Glomerular visceral epithelial cell (primary cell): ENCODE data around the gene DCAF8L2.
"Not testable (repeated sequence)": the region's sequence is repeated elsewhere in the genome, so short reads cannot be mapped to it uniquely, and the experiment has no call there.

ENCODE experiments used
- DNase-seq: peaks from one replicate; pipeline ENCODE4 v3.0.0-alpha.2; 2016; ENCODE audit errors: extremely low spot score

Gene DCAF8L2

DNA sequence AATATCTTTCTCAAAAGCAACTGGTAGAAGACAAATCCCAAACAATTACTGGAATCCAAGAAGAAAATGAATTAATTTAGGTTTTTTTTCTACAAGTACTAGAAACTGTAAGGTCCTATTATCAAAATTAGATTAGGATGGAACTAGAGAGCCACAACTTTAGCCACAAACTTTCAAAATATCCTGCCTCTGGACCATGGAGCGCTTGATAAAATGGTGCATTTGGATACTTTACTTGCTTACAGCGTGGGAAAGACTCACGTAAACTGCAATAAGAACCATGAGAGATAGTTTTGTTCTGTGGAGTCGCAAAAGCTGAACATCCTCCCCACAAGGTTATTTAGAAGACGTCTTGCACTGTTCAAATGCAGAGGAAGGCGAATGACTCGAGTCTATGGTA is at the start of gene DCAF8L2:
Gene DCAF8L2 (plus strand): TSS at position 301 of the 400 bp plus-strand sequence. CDS start 156,552 bp downstream, outside the sequence.
- DNase-seq, result no peak

DNA sequence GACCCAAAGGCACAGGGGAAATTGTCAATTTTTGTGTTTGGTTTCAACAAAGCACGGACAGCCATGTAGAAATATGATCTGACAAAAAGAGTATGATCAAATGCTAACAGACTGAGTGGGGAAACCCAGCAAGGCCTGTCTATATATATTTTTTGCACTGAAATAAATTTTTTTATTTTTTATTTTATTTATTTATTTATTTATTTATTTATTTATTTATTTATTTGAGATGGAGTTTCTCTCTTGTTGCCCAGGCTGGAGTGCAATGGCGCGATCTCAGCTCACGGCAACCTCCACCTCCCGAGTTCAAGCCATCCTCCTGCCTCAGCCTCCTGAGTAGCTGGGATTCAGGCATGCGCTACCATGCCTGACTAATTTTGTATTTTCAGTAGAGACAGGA is 49.0 kb upstream of the DCAF8L2 start:
- not testable (repeated sequence) for DNase-seq

DNA sequence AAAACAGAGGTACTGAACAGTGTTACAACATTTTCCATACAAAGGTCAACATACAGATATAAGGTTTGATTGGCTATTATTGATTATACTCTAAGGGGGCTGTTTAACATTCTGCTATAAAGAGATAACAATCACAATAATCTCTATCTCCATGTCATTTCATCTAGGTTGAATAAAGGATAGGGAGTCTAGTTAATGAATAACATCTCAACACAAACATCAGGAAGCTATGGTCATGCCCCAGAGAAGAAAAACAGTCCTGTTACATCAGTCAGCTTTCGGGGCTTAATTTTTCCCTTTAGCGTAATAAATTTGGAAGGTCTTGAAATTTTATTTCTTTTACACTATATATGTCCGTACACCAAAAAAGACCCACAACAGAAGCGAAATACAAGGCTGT is 41.5 kb upstream of the DCAF8L2 start:
- no peak for DNase-seq

DNA sequence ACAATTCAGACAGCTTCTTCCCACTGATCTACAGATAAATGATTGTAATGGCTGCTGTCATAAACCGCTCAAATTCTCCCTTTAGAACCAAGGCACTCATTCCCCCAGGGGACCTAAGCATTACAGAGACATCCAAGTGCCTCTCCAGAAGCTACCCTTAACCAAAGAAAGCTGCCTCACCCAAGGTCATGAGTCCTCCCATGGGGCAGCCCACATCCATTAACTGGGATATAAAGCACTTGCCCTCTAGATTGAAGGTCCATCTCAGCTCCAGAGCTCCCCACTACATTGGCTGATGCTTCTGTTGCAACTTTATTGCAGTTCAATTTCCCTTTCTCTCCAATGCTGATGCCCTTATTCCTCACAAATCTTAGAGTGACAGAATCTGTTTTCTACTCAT is 40.5 kb upstream of the DCAF8L2 start:
- no peak for DNase-seq

DNA sequence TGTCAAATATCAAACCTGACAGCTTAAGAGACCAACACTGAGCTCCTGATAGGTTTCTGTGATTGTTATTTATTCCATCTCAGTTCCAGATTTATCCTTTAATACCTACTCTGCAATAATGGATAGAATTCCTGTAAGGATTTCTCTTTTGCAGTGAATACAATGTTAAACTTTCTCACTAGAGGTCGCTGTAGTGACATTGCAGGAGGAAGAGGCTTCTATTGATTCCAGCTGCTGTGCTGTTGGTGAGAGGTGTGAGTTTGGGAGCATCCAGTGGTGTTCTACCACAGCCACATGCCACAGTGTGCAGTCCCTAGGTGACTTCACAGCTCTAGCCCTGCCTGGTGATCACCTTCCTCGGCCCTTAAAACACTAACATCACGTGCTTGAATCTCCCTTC is 34.6 kb upstream of the DCAF8L2 start:
- DNase-seq, result peak; percentile 21

DNA sequence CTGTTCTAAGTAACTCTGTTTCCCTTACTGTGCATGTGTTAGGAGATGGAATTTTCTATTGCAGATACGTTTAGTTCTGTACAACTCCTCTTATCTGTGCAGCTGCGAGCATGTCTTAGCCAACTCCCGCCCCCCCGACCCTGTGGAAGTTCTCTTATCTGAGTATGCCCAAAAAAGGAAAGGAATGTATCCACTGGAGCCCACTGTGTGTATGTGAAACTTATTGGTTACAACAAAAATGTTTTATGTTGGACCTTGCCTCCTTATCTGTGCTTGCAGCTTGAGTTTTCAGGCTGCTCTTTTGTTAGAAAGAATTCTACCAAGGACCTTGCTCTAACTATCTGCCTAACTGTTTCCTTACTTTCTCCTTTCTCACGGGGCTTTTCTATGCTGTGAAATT is 24.2 kb upstream of the DCAF8L2 start:
- DNase-seq, result no peak

DNA sequence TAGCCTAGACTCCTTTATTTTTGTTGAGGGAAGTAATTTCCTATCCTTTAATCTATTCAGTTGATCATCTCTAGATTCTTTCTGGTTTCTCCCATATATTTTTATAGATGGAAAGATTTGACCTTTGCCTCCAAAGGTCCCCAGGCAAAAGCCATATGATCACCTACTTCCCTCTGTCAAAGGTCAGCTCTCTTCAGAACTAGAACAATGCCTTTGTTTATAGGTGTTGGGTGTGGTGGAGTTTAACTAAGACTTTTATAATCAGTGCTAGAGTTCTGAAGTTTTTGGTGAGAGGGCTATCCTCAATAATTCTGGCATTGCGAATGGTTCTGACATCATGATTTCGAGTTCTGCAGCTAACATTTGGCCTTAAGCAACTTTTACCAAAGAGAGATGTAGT is 19.0 kb upstream of the DCAF8L2 start:
- no peak for DNase-seq

DNA sequence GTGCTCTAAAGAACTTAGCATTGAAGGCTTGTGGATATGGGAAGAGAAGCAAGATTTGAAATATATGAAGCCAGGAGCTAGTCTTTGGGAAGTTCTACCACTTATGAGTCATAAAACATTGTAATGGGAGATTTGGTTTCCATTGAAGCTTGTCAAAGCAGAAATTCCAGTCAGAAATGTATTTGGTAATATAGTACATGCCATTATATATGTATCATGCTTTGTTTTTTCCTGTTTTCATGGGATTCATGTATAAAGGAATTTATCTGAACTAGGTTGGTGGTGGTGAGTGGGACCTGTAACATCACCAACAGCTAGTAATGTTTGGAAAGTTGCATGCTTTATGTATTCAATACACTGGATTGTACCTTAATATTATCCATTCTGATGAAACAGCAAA is 14.6 kb upstream of the DCAF8L2 start:
- peak; percentile 10 for DNase-seq

DNA sequence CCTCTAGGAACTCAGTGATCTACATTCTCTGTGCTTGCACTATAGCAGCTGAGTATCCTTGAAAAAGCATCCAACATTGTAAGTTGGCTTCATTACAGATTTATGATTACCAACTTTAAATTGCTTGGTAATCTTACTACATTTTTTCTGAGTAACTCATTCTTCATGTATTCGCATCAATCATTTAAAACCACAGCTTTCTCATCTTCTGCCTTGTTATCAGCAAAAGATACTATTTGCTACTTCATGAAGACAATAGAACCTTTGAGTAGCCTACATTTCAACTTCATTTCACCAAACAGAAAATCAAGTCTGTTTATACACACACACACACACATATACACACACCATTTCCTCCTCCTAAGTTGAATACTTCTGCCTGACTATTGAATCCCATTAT is 6.2 kb upstream of the DCAF8L2 start:
- no peak for DNase-seq

DNA sequence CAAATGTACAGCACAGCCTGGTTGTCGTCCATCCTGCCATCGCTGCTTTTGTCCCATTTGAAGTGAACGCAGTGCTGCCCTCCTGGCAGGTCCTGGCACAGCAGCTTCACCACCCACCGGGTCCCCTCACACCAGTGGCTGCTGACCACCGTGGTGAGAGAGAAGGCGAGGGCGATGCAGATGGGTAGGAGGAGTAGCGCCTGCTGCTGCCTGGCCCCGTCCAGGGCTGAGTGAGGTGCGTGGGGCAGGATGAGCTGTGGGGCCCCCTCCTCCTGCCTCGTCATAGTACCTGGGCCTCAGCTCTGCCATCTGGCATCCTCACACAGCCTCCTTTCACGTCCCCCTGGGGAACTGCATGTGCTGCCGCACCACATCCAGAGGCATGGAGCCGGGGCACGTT is 1.8 kb downstream of the DCAF8L2 start:
- no peak for DNase-seq

DNA sequence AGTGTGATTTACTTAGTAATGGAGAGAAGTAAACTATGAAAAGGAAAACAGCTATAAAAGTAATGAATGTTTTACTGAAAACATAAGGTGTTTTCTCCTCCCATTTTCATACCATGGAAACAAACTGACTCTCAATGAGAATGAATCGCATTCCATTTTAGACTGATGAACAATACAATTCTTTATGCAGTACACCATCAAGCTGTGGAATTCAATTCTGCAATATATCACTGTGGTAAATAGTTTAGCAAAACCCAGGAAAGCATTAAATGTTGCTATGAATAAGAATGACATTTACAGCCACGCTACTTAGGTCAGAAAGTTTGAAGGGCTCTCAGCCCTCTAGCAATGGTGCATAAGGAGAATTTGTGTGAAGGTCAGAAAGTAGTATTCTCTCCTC is 7.4 kb downstream of the DCAF8L2 start:
- no peak for DNase-seq

DNA sequence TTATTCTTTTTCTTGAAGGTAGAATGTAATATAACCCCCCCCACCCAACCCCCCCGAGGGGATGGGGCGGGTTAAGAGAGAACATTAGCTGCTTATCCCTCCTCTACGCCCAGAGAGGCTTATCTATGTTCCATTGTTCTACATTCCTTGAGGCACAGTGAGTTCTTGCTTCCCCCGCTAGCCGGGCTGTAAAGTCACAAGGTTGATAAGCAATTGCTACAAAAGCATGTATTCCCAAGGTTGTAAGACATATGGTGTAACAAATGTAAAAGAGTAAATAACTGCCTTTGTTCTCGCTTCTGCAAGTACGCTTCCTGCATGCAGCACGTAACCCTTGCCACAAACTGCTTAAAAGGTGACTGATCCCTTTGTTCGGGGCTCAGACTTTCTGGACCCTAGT is 8.2 kb downstream of the DCAF8L2 start:
- DNase-seq, result no peak

DNA sequence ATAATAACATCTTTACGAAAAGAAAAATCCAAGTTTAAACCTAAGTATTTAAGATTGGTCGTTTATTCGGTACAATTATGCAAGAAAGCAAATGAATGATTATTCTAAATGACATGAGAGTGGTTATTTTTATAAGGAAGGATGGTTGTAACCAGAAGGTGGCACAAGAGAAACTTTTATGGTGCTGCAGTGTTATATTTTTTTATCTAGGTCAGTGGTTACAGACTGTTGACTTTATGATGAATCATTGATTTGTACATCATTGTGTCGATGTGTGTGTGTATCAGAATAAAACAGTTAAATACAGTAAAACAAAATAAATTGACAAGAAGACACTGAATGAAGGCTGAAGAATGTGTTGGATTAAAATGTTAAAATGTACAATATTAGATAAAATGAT is 9.8 kb downstream of the DCAF8L2 start:
- peak; percentile 18 for DNase-seq

DNA sequence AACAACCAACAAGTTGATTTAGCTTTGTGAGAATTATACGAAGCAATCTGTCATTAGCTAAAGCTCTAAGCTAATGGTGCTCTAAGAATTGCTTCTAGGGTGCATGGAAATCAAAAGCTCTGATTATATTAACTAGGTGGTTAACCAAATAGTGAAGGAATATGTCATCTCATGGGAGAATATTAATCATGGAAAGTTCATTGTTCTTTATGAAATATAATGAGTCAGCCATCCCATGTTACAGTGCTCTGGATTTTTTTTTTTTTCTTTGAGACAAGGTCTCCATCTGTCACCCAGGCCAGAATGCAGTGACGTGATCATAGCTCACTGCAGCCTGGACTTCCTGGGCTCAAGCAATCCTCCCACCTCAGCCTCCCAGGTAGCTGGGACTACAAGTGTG is 10.5 kb downstream of the DCAF8L2 start:
- DNase-seq, result peak; percentile 2

DNA sequence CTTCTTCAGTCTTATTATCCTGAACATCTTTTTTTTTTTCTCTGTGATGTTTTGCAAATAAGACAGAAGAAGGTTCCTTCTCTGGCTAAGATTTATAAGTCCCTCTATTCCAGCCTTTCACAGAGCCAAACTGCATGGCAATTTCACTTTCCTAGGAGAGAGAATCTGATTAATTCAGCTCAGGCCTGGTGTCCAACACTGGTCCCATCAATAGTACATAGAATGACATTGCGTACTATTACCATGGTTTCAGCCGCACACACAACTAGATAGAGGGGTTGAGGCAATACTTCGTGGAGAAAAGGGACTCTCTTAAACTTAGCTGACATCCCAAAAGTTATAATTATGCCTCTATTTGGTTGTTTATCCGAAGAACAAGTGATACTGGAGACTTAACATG is 18.5 kb downstream of the DCAF8L2 start:
- DNase-seq, result no peak

DNA sequence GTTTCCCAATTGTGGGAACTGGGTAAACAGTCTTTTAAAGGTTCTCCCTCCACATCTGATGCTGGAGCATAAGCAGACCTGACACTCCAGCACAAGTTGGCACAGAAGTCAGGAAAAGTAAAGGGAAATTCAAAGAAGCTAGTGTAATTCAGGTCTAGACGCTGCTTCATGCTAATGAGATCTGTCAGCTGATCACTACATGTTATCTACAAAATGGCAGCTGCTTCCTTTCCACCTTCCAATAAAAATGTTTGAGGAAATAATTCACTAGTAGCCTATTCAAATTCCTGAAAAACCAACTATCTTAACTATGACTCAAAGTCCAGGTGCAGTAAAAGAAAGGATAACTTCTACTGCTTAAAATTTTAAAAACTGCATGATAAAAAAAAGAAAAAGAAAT is 29.3 kb downstream of the DCAF8L2 start:
- no peak for DNase-seq

DNA sequence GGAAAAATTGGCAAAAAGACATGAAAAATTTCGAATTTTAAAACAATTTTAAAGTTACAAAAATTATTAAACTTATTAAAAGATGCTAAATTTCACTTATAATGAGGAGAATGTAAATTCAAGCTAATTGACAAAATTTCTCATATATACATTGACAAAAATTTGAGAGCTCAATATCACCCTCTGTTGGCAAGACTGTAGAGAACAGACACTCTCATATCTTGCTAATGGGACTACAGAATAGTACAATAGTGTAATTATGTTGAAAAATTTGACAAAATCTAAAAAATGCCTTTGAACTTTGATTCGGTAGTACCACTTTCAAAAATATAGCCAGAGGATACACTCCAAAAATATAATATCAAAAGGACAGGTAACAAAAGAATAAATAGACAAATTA is 29.8 kb downstream of the DCAF8L2 start:
- peak; percentile 4 for DNase-seq

DNA sequence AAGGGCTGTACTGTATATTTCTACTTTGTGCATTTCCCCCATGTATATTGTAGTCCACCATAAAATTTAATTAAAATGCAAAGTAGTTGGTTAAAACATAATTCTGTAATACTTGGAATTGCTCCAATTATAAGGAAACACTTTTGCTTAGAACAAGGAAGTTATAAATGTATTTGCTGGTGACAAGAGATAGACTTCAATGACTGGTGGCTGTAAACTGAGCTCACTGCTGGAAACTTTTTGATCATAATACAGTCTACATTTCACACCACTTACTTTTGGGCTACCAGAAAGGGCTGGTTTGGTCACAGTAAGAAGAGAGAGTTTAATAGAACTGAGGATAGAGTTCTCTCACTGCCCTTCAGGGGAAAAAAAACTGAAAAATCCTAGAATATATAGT is 32.7 kb downstream of the DCAF8L2 start:
- no peak for DNase-seq

DNA sequence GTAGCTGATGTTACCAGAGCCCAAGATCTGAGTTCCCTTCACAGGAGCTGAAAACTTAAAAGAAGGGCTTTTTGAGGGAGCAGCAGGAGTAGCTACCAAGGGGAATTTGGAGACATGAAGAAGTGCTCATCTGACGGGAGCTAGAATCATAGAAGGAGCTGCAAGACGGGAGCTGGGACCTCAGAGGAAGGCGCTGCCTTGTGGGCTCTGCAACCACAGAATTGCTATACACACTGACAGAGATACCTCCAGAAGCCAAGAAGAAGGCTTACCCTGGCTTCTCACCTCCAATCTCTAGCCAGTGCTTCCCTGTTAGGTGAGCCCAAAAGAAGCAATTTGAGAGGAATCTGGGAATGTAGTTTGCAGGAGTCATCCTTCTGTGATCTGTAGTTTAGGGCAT is 35.9 kb downstream of the DCAF8L2 start:
- no peak for DNase-seq

DNA sequence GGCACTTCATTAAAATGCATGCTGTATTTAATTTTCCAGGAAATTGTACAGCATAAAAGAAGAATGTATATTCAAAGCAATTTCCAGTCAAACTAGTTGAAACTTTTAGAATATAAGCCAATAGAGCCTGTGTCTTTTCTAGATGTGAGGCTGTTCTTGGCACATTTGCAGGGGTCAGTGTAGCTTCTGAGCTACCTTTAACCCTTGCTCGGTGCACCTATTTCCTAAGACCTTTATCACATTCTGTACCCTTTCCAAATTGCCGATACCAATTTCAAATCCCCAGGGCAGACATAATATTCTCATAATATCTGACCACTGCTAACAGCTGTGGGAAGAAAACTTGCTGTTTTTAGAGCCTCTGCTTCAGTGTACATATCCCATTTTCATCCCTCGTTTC is 43.2 kb downstream of the DCAF8L2 start:
- no peak for DNase-seq

DNA sequence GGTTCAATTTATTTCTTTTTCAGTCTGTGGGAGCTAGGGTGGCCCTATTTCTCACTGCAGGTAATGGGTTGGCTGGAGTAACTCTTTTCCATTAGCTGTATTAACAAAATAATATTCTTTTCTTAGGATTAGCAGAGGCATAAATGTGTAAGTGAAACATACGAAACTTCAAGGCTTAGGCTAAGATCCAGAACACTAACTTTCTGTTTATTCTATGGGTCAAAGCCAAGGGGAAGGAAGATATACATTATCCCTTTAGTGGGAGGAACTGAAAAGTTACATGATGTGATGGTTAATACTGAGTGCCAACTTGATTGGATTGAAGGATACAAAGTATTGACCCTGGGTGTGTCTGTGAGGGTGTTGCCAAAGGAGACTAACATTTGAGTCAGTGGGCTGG is 66.4 kb downstream of the DCAF8L2 start:
- no peak for DNase-seq

DNA sequence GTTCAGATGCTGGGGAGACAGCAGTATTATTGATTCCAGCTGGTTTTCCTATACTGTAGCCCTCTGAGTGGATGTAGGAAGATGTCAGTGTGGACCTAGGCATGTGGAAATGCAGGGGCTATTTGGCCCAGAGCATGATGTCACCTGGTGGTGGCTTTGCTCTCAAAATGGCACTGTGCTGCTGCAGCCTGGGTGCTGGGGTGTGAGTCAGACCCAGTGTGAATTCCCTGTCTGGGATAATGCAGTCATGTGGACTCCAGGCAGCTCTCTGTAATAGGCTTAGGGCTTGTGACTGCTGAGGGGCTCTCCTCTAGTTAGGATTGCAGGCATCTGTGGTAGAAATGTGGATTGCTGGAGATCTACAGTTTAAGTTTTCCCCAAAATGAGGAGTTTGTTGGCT is 70.7 kb downstream of the DCAF8L2 start:
- peak; percentile 1 for DNase-seq

DNA sequence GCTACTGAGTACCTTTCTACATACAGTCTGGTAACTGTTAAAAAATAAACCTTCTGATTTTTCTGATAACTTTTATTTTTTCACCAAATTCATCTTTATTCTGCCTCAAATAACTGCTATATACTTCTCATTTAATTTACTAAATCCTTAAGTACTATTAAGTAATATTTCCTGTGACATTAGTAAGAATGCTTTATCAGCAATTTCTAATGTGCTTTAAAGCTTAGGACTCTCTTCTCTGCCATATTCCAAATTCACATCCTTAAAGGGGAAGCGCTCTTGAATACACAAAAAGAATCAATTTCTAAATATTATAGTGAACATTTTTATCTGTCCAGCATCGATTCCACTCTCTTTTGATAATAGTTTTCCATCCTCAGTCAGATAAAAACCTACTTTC is 81.1 kb downstream of the DCAF8L2 start:
- DNase-seq, result no peak

DNA sequence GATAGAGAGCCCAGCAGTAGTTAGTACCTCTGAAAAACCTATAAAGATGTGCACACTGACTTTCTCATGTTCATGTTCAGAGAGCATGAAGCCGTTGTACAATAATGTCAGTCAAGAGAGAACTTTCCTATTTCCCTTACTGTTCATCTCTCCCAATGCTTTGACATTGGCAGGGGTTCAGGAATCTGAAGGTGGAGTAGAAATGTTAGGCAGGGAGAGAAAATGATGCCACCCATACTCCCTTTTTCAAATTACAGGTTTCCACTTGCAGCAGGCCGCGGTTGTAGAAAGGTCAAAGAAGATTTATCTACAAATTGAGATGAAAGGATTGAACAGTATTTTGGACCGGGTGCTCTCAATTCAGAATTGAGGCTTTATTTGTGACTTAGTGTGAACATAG is 84.3 kb downstream of the DCAF8L2 start:
- DNase-seq, result no peak

DNA sequence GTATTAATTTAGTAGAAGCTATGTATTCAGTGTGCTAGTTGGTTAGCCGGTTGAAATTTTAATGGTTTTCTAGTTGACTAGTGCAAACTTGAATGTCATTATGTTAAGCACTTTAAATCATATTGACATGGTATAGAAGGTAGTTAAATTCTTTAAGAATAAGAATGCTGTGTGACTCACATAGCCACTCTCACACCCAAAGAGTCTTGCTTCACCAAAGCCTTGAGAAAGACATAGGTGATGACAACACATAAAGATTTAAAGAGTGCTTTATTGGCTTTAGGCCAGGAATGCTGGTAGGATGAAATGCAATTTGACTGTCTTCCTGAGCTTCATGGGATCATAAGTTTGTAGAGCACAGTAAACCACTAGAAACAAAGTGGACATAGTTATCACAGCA is 85.3 kb downstream of the DCAF8L2 start:
- DNase-seq, result peak; percentile 62
